BE2C (cell line): ENCODE results near the gene PPP1R12C.
"Not testable (repeated sequence)": the region's sequence is repeated elsewhere in the genome, so short reads cannot be mapped to it uniquely, and the experiment has no call there.

Experiments
- DNase-seq: peaks from one replicate; pipeline ENCODE4 v3.0.0-alpha.2; 2020
- H3K27me3 ChIP-seq: fragments of 250-450 bp; sonication (Bioruptor Pico); 2 replicates; pipeline ENCODE4 v1.5.1; 2020; ENCODE audit warnings: mild to moderate bottlenecking
- H3K36me3 ChIP-seq: fragments of 250-450 bp; sonication (Bioruptor Pico); 2 replicates; pipeline ENCODE4 v1.5.1; 2020; ENCODE audit warnings: mild to moderate bottlenecking
- H3K4me1 ChIP-seq: fragments of 250-450 bp; sonication (Bioruptor Pico); 2 replicates; pipeline ENCODE4 v1.5.1; 2020
- H3K4me3 ChIP-seq: 2 replicates; pipeline ENCODE4 v1.5.1; 2011; ENCODE audit warnings: low read depth, low read length
- H3K9me3 ChIP-seq: fragments of 250-450 bp; sonication (Bioruptor Pico); 2 replicates; pipeline ENCODE4 v1.5.1; 2020
- CTCF ChIP-seq: IDR thresholded peaks from 2 replicates; pipeline ENCODE4 v1.5.1; 2012; ENCODE audit warnings: mild to moderate bottlenecking, low read depth, low read length

PPP1R12C gene

GRCh38 chr19:55068950-55069864 is 48.2 kb downstream of the PPP1R12C start:
- Histone ChIP-seq H3K4me3 (no peak overlapping the region), H3K9me3 (no peaks in the 10 kb centered on the region), H3K36me3 (no peaks in the 10 kb centered on the region), H3K27me3 (peaks cover 54% of the 10 kb centered on the region), H3K4me1 (no peaks in the 10 kb centered on the region)
- no peak for TF ChIP-seq CTCF
- no peak for DNase-seq

- Histone ChIP-seq H3K36me3 (no peaks in the 10 kb centered on the region), H3K9me3 (no peaks in the 10 kb centered on the region), H3K27me3 (peaks cover 52% of the 10 kb centered on the region), H3K4me3 (no peak overlapping the region), H3K4me1 (no peaks in the 10 kb centered on the region)
- no peak for DNase-seq
- TF ChIP-seq CTCF = no peak
These were observed 49.6 kb downstream of the PPP1R12C start for GRCh38 chr19:55067869-55068268.

- H3K27me3 ChIP-seq = peaks cover 49% of the 10 kb centered on the region
- H3K9me3 ChIP-seq = no peaks in the 10 kb centered on the region
- no peak for DNase-seq
- TF ChIP-seq CTCF = no peak
- H3K36me3 ChIP-seq = no peaks in the 10 kb centered on the region
- H3K4me1 ChIP-seq = no peaks in the 10 kb centered on the region
- H3K4me3 ChIP-seq = no peak overlapping the region
These were observed 51.2 kb downstream of the PPP1R12C start for GRCh38 chr19:55066107-55066709.

- not testable (repeated sequence) for H3K9me3 ChIP-seq, H3K4me3 ChIP-seq, H3K36me3 ChIP-seq, DNase-seq, H3K4me1 ChIP-seq
- H3K27me3 ChIP-seq = peaks cover 42% of the 10 kb centered on the region
These were observed 51.9 kb downstream of the PPP1R12C start for GRCh38 chr19:55065516-55065915.

GRCh38 chr19:55063492-55063843 is 54.0 kb downstream of the PPP1R12C start:
- peaks cover 4% of the 10 kb centered on the region; the same call in 1 of the 2 replicates for H3K36me3 ChIP-seq
- H3K4me1 ChIP-seq = no peaks in the 10 kb centered on the region
- H3K27me3 ChIP-seq = peaks cover 26% of the 10 kb centered on the region
- no peaks in the 10 kb centered on the region for H3K9me3 ChIP-seq
- no peak for DNase-seq
- H3K4me3 ChIP-seq = no peak overlapping the region
- no peak for TF ChIP-seq CTCF

- peaks cover 6% of the 10 kb centered on the region; the same call in 1 of the 2 replicates for H3K36me3 ChIP-seq
- peak; percentile 100 for DNase-seq
- H3K9me3 ChIP-seq = no peaks in the 10 kb centered on the region
- TF ChIP-seq CTCF = no peak
- H3K27me3 ChIP-seq = peaks cover 20% of the 10 kb centered on the region
- peak within 1 kb of the TSS; percentile 89 for H3K4me3 ChIP-seq
- no peaks in the 10 kb centered on the region for H3K4me1 ChIP-seq
These were observed 54.5 kb downstream of the PPP1R12C start, which contains the start of gene RDH13 for GRCh38 chr19:55062735-55063491. TSS of gene RDH13 (minus strand) at chr19:55063148. CDS start at chr19:55063032, 116 bp downstream.

- not testable (repeated sequence) for H3K9me3 ChIP-seq, H3K4me1 ChIP-seq
These were observed 57.1 kb downstream of the PPP1R12C start for GRCh38 chr19:55060287-55060686.

More at GRCh38 chr19:55060287-55060686, 57.1 kb downstream of the PPP1R12C start:
- peaks cover 26% of the 10 kb centered on the region for H3K36me3 ChIP-seq
- H3K27me3 ChIP-seq, H3K4me3 ChIP-seq, DNase-seq: not testable (repeated sequence)
